ENCODE data around the gene GTPBP6. TPM values are rescaled to one million over a fixed set of nuclear protein-coding genes. Genes with fewer than 3 reads are reported as not detected.
A peak's percentile ranks its signal among the peaks of the same experiment; 100 is the strongest.

GTPBP6 gene
- total and polyA plus RNA-seq, 7 donors, result 48.1 to 63.4 (median 50.0) TPM

DNA sequence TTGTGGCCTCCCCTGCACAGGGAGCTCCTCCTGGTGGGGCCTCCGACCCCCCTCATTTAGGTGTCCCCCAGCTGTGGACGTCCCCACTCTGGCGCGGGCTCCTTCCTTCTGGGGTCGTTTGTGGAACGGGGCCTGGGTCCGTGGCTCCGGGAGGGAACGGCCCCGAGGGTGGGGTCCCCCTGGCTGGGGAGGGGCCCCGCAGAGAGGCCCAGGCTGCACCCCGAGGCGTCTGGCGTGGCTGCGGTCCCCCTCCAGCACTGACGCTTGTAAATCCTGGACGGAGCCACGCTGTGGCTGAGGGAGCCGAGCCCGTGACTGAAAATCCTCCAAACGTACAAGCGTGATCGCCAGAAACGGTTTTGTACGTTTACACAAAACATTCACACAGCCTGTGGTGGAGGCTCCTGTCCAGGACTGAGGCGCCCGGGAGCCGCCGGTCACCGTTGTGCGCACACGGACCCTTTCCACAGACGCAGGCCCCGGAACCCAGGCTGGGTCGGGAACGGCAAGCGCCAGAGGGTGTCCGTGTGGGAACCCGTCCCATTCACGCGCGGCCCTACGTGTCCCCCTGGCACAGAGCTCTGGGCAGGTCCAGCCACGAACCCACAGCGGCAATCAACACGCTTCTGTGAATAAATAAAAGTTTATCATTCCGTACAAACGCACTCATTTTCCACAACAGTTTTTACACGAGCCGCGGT is 15.2 kb upstream of the GTPBP6 start:
- peak in 1 of 2 donors; percentile 43 for DNase-seq
- H3K27me3 ChIP-seq (ENCODE audit: insufficient read depth in 3 of 3, low read length in 2 of 3), result no peaks in the 10 kb centered on the region
- ATAC-seq, result no peak
- no peak overlapping the region for H3K27ac ChIP-seq
- no peaks in the 10 kb centered on the region for H3K9me3 ChIP-seq
- 92 to 93% (median 93%) methylated on average over 48 to 51 of the region's 51 CpGs for WGBS, 3 donors
- H3K4me3 ChIP-seq, result no peak overlapping the region
- H3K4me1 ChIP-seq, result no peaks in the 10 kb centered on the region
- intact Hi-C loops (cut with DNase I), result no loop called here
- peaks cover 1 to 59% of the 10 kb centered on the region in 2 donors for H3K36me3 ChIP-seq (ENCODE audit: insufficient read depth in 1 of 2, low read depth in 1 of 2)
- TF ChIP-seq, protein P1, sequence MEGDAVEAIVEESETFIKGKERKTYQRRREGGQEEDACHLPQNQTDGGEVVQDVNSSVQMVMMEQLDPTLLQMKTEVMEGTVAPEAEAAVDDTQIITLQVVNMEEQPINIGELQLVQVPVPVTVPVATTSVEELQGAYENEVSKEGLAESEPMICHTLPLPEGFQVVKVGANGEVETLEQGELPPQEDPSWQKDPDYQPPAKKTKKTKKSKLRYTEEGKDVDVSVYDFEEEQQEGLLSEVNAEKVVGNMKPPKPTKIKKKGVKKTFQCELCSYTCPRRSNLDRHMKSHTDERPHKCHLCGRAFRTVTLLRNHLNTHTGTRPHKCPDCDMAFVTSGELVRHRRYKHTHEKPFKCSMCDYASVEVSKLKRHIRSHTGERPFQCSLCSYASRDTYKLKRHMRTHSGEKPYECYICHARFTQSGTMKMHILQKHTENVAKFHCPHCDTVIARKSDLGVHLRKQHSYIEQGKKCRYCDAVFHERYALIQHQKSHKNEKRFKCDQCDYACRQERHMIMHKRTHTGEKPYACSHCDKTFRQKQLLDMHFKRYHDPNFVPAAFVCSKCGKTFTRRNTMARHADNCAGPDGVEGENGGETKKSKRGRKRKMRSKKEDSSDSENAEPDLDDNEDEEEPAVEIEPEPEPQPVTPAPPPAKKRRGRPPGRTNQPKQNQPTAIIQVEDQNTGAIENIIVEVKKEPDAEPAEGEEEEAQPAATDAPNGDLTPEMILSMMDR (IDR thresholded peaks at IDR 0.05), result no peak

DNA sequence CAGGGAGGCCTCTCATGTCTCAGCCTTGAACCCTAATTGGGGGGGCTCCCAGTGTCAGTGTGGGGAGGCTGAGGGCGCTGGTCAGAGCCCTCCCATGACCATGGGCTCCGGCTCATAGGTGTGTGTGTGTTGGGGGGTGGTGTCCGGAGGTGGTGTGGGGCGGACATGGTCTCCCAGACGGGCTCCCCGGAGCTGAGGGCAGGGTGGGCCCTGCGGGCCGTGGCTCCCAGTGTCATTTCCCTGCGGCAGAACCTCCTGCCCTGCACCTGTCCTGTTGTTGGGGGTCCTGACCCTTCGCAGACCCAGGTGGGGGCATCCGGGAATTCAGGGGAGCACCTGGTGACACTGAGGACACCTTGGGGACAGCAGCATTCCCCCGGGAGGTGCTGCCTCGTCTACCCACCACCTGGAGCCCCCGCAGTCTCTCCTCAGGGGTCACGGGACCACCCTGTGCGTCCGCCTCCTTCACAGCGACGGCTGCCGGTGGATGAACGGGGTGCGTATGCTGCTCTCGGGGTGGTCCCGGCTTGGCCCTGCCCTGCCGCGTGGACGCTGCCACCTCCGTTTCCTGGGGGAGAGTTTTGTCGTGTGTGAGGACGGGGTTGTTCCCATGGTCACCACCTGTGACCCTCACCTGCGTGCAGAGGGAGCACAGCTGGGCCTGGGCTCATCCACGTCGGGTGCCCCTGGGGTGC is 14.5 kb upstream of the GTPBP6 start:
- Histone ChIP-seq H3K4me3 (no peak overlapping the region), H3K27ac (no peak overlapping the region), H3K4me1 (no peaks in the 10 kb centered on the region), H3K9me3 (no peaks in the 10 kb centered on the region), H3K27me3 (ENCODE audit: insufficient read depth in 3 of 3, low read length in 2 of 3) (no peaks in the 10 kb centered on the region), H3K36me3 (ENCODE audit: insufficient read depth in 1 of 2, low read depth in 1 of 2) (peaks cover 0 to 54% of the 10 kb centered on the region in 2 donors)
- 92 to 94% (median 93%) methylated on average over 30 to 33 of the region's 33 CpGs for WGBS, 3 donors
- DNase-seq, result peak in 1 of 2 donors; percentile 48
- no peak for ATAC-seq
- TF ChIP-seq, protein P1 (IDR thresholded peaks at IDR 0.05), result no peak
- intact Hi-C loops (cut with DNase I), result no loop called here

GRCh38 chrX:332496-332860 is 13.9 kb upstream of the GTPBP6 start:
- WGBS, 3 donors, result 90 to 92% (median 91%) methylated on average over 23 of the region's 23 CpGs
- intact Hi-C loops (cut with DNase I), result no loop called here
- H3K27me3 ChIP-seq (ENCODE audit: insufficient read depth in 3 of 3, low read length in 2 of 3), result no peaks in the 10 kb centered on the region
- DNase-seq (peak in 1 of 2 donors; percentile 39), ATAC-seq (no peak)
- H3K27ac ChIP-seq, result no peak overlapping the region
- H3K4me3 ChIP-seq, result no peak overlapping the region
- H3K4me1 ChIP-seq, result no peaks in the 10 kb centered on the region
- H3K9me3 ChIP-seq, result no peaks in the 10 kb centered on the region
- H3K36me3 ChIP-seq (ENCODE audit: insufficient read depth in 1 of 2, low read depth in 1 of 2), result peaks cover 0 to 49% of the 10 kb centered on the region in 2 donors
- TF ChIP-seq, protein P1 (IDR thresholded peaks at IDR 0.05), result no peak

- DNase-seq, result peak in 1 of 2 donors; percentile 54
Measured at GRCh38 chrX:331825-332495, 13.4 kb upstream of the GTPBP6 start.

More at GRCh38 chrX:331825-332495, 13.4 kb upstream of the GTPBP6 start:
- H3K27ac ChIP-seq, result no peak overlapping the region
- no peaks in the 10 kb centered on the region for H3K4me1 ChIP-seq
- peaks cover 0 to 45% of the 10 kb centered on the region in 2 donors for H3K36me3 ChIP-seq (ENCODE audit: insufficient read depth in 1 of 2, low read depth in 1 of 2)
- no peaks in the 10 kb centered on the region for H3K27me3 ChIP-seq (ENCODE audit: insufficient read depth in 3 of 3, low read length in 2 of 3)
- TF ChIP-seq, protein P1 (IDR thresholded peaks at IDR 0.05), result no peak
- ATAC-seq, result peak in 3 of 4 donors; percentile 18 to 28 (median 26)
- no peak overlapping the region for H3K4me3 ChIP-seq
- intact Hi-C loops (cut with DNase I), result no loop called here
- WGBS, 3 donors, result 56 to 63% (median 62%) methylated on average over 33 to 35 of the region's 35 CpGs
- H3K9me3 ChIP-seq, result no peaks in the 10 kb centered on the region

Measured in psoas muscle (tissue), 8 donors.